Right forelimb (tissue), 1 donor: Measurements from ENCODE around the gene C22orf31.
"Not testable (repeated sequence)": the region's sequence is repeated elsewhere in the genome, so short reads cannot be mapped to it uniquely, and the experiment has no call there.

Experiments
- DNase-seq: peaks from one replicate; pipeline ENCODE4 v3.0.0-alpha.2; 2018

Gene C22orf31

DNA sequence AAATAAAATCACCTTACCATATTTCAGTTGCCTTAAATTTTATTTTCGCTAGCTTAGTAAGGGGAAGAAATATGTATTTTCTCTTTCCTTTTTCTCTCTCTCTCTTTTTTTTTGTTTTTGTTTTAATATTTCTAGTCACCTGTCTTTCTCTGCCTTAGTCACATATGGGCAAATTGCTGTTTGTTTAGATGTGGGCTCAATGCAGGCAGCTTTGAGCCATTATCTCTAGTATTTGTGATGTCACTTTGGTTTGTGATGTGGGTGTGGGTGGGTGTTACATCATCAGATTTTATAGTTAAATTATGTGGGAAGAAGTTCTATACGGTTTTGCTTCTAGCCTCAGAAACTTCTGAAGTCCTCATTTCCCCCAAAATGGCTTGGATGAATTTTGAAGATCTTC lies at the start of gene C22orf31:
C22orf31 (minus strand) TSS at position 59 of the 400 bp plus-strand sequence; CDS start at position 20, 39 bp downstream.
- DNase-seq, result no peak

DNA sequence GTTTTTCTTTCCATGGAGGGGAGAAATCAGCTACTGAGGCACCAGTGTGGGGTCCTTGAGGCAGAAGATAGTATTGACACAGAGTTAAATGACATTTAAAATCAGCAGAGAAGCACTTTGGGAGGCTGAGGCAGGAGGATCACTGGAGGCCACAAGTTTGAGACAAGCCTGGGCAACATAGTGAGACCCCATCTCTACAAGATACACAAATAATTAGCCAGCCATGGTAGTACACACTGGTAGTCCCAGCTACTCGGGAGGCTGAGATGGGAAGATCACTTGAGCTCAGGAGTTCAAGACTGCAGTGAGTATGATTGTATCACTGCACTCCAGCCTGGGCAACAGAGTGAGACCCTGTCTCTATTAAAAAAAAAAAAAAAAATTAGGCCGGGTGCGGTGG lies 49.3 kb upstream of the C22orf31 start:
- DNase-seq, result no peak

DNA sequence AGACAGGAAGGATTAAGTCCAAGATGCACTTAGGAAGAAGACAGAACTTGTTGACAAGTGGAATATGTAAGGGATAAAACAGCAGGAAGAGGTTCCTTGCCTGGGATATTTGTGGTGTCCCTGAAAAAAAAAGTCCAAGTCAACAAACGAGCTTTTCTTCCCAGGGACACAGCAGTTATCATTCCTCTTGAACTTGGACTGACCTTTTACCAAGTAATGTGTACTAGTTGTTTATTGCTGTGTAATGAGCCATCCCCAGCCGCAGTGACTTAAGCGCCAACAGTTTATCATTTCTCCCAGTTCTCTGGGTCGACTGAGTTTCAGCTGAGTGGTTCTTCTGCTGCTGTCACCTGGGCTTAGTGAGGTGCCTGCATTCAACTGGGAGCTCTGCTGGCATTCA lies 48.2 kb upstream of the C22orf31 start:
- DNase-seq, result no peak

DNA sequence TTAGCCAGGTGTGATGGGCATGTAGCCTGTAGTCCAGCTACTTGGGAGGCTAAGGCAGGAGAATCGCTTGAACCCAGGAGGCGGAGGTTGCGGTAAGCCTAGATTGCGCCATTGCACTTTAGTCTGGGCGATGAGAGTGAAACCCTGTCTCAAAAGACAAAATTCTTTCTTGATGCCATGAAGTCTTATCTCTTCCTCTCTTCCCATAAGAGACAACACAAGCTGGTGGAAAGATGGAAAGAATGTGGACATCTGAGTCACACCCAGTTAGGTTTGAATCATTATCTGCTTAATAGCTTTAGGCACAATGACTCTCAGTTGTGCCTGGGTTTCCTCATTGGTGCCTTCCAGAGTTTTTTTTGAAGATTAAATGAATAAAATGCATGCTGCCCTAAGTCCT lies 46.5 kb upstream of the C22orf31 start:
- no peak for DNase-seq

DNA sequence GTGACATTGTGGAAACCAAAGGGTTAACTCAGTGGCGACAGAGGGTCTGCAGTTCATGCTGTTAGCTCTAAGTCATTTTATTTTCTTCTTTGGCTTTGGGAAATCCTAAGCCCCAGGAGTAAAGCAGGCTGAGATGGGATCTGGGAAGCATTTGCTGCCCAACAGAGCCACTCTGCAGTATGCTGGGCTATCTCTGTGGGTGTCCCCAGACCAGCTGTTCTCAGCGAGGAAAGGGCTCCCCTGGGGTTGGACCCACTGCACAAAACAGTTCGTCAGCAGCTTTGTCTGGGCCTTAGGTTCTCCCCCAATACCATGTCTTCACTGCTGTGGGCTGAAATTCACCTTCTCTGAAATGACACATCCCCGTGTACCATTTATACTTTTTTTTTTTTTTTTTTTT lies 45.2 kb upstream of the C22orf31 start:
- no peak for DNase-seq

DNA sequence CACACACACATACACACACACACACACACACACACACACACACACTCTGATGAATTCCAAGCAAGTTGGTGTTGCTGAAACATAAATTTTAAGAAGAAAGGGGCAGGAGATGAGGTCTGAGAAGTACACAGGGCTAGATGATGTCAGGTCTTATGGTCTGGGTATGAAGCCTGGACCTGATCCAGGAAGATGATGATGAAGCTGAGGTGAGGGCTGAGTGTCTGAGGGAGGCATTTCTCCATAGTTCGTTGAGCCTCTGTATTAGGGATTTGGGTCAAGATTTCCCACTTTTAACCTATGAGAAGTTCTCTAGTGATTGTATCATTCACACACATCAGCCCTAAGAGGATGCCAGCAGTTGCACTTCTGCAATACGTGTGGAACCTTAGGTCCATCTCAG lies 43.8 kb upstream of the C22orf31 start:
- DNase-seq, result no peak

DNA sequence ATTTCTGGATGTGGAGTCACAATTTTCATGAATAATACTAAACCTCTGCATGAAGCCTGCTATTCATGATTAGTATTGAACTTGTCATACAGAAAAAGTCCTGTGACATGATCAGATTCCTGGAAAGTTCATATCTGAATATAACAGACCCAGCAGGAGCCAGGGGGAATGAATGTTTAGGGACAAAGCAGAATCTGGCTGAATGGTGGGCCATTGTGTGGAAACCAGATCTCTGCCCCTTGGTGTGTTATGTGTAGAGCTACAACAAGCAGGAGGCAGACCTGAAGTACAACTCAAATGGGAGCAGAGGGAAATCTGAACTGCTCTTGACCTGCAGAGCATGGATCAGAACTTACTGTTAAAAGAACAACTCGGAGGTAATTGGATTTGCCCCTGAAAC lies 41.5 kb upstream of the C22orf31 start:
- no peak for DNase-seq

DNA sequence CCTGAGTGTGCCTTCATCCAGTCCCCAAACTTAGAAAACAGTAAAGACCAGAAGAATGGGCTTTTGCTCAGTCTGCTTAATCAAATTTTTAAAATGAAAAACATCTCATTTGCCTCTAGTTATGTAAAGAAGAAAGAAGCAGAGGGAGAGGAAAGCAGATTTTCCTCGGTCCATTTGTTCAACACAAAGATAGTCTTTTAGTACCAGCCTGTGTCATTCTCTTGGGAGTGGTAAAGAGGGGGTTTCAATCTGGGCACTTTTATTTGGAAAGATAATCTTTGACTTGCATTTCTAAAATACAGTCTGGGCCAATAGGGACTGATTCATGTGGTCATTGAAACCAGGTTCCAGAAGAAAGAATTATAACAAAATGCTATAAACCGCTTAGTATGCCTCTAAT lies 40.7 kb upstream of the C22orf31 start:
- no peak for DNase-seq

DNA sequence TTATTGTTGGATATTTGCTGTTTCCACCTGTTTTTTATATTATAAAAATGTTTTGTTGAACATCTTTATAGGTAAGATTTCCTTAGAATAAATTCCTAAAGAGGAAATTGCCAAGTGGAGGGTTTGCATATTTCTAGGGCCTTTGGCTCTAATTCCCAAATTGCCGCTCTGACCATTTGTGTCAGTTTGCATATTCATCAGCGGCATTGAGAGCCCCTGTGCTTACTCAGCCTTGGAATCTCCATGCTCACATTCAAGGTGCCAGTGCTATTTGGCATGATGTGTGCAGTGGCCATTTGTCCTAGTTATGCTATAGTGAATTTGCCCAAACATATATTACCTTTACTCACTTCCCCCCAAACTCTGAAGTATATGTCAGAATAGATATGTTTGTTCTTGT lies 36.7 kb upstream of the C22orf31 start:
- DNase-seq, result no peak

DNA sequence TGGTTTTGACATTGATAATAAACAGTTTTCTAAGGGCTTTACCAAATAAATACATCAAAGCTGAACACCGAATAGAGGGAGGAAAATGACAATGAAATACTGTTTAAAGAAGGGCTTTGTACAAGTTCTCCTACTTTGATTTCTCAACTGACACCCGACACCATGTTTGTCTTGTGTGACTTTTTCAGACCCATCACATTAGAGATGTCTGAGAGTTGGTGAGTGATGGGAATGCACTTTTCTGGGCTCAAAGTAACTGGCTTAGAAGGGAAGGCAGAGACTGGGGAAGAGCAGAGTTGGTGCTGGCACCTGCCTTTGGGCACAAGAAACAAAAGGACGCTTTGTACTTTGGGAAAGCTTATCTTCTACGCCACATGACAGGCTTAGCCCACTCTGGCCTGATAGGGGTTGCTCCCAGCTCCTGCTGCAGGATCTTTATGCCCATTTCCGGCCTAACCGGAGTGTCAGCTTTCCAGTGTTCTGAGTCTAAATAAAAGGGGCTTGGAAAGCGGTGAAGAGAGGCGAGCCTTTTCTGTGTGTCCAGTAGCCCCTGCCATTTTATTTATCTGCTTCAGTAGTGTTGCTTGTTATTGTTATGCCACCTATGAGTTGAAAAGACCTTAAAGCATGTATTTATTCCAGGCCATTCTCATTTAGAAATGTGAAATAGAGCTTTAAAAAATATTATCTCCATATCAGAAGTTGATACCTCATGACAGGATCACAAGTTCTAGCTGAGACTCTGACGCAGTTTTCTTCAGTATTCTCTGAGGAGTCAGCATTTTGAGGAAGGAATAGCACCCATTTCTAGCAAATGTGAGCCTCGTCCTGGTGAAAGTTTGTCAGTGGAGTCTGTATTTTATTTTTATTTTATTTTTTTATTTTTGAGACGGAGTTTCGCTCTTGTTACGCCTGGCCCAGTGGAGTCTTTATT lies 35.4 kb upstream of the C22orf31 start:
- no peak for DNase-seq

DNA sequence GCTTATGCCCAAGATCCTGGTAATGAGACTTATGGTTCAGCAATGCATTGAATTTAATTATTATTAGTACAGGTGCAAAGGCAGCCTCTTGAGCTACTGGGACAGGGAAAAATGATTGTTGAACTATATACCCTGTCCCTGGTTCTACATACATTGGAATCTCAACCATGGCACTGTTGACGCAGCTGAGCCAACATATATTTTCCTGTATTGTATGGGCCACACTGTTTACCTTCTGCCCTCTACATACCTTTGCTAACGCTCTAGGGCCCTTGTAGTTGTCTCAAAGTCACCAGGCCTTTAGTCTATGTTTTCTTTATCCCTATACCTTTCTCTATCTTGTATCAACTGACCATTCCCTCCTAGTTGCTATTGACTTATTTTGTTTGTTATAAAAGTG lies 33.8 kb upstream of the C22orf31 start:
- DNase-seq, result no peak

DNA sequence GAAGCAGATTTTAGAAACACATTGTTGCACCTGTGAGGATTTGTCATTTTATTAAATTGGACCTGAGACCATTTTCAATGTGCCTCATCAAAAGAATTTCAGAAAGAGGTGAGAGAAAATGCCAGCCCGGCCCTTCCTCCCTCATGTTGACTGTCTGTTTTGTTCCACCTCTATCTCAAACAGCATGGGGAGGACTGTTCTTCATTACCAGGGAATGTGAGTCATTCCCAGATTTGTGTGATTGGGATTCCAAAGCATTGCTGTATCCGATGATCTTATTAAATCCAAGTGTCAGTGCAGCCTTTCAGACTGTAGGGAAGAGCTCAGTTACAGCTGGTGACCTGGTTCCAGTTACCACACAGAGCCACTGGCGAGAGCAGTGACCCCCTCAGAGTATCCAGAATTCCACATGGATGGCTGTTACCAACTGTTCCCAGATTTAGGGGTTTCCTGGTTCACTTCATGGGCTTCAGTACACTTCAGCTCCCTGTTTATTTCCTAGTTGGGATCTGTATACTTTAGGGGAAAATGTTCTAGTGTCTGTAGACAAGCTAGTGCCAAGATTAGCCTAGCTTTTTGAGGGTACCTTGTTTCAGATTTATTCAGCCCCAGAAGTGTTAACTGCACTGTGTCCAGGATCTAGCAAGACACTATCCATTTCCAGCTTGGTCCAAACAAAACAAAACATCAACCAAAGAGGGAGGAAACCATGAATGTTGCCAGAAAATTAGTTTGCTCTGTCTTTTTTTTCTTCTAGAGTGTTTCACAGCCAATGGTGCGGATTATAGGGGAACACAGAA lies 32.1 kb upstream of the C22orf31 start:
- no peak for DNase-seq

DNA sequence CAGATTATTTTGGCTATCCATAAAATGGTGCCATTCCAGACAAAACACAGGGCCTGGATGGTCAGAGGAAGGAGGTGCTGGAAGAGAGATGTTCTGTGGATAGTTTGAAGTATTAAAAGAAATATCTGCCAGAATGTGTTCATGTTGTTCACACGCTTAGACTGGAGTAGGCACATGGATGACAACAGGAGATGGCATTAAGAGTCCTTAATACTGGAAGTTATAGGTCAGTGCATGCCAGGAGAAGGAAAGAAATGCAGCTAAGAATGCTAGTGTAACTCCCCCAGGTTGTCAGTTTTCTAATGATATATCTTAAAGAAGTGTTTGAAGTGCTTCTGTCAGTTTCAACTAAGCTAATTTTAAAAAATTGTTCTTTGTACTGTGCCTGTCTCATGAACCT lies 31.4 kb upstream of the C22orf31 start:
- DNase-seq, result no peak

DNA sequence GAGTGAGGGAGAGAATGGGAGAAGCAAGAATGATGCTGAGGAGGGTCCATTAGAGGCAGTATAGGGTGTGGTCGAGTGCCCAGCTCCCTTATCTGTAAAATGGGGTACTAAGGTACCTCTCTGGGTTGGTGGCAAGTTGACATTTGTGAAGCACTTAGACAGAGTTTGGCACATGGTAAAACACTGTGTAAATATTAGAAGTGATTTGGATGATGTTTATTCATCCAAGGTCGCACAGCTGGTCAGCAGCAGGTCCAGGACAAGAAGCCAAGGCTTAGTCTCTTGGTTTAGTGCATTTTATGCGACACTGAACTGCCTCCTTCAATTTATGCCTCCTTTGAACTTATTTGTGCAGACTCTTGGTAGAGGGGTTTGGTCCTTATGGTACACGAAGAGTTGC lies 30.6 kb upstream of the C22orf31 start:
- DNase-seq, result no peak

DNA sequence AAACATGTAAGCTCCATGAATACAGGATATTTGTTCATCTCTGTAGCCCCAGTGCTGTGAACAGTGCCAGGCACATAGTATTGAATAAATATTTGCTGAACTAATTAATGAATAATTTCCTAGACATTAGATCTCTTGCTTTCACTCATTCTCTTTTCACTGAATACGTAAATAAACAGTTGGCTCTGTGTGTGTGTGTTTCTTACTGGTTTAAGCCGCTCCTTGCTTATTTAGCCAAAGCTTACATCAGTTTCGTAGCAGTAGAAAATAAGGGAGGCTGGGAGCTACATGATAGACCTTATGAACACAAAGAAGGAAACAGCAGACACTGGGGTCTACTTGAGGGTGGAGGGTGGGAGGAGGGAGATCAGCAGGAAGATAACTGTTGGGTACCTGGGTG lies 28.4 kb upstream of the C22orf31 start:
- DNase-seq, result no peak

DNA sequence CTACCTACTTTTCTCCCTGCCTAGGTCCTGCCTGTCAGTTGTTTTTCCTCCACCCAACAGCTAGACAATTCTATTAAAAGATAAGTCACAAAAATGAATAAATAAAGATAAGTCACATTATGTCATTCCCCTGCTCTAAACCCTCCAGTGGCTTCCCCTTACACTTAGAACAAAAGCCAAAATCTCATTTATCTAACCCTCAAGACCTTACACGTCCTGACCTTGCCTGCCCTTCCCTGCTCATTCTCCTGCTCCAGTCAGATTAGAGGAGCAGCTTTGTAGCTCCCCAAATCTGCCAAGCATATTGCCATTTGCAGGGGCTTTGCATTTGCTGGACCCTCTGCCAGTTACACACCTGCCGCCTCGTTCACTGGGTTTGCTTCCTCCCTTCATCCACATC lies 27.9 kb upstream of the C22orf31 start:
- no peak for DNase-seq

DNA sequence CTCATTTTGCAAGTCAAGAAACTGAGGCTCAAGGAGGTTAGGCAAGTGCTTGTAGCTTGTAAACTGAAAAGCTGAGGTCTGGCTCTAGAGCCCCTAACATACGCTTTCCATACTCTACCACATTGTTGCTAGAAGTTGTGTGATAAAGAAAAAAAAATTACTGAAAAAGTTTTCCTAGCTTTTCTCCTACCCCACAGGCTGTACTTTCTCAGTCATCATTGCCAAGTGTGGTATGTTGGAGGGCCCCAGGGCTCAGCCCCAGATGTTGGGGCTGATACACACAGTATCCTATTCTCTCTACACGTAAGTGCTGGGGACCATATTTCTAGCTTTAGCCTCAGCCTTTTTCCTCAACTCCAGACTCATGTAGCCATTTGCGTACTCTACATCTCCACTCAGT lies 27.2 kb upstream of the C22orf31 start:
- no peak for DNase-seq

DNA sequence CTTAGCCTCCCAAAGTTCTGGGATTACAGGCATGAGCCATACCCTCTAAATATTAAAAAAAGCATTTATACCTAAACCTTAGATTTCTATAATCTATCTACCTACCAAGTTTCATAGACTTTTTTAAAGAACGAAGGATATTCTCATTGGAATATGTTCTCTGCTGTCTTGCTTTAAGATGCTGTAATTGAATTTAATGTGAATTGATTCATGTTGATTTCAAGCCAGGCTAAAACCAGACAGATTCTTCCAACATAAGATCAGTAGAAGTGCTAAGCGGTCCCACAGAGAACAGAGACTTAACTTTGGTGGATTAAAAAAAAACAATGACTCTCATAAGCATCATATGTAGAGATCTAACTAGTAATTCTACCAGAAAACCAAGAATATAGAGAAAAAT lies 25.4 kb upstream of the C22orf31 start:
- no peak for DNase-seq

DNA sequence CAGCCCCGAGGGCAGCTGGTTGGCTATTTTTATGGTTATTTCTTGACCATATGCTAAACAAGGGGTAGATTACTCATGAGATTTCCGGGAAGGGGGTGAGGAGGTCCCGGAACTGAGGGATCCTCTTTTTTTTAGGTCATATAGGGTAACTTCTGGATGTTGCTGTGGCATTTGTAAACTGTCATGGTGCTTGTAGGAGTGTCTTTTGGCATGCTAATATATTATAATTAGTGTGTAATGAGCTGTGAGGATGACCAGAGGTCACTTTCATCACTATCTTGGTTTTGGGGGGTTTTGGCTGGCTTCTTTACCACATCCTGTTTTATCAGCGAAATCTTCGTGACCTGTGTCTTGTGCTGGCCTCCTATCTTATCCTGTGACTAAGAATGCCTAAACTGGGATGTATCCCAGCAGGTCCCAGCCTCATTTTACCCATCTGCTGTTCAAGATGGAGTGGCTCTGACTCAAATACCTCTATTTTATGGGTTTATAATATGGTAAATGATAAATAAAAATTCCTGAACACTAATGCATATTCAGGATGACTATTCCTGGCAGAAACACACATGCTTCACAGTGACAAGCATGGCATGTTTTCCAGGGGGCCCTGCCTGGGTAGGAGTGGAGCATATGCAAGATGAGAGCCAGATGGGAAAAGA lies 22.4 kb upstream of the C22orf31 start:
- DNase-seq, result no peak

DNA sequence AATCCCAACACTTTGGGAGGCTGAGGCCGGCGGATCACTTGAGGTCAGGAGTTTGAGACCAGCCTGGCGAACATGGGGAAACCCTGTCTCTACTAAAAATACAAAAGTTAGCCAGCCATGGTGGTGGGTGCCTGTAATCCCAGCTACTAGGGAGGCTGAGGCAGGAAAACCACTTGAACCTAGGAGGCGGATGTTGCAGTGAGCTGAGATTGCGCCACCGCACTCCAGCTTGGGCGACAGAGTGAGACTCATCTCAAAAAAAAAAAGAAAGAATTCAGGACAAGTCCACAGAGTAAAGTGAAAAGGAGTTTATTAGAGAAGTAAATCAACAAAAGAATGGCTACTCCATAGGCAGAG lies 21.9 kb upstream of the C22orf31 start:
- DNase-seq, result not testable (repeated sequence)

DNA sequence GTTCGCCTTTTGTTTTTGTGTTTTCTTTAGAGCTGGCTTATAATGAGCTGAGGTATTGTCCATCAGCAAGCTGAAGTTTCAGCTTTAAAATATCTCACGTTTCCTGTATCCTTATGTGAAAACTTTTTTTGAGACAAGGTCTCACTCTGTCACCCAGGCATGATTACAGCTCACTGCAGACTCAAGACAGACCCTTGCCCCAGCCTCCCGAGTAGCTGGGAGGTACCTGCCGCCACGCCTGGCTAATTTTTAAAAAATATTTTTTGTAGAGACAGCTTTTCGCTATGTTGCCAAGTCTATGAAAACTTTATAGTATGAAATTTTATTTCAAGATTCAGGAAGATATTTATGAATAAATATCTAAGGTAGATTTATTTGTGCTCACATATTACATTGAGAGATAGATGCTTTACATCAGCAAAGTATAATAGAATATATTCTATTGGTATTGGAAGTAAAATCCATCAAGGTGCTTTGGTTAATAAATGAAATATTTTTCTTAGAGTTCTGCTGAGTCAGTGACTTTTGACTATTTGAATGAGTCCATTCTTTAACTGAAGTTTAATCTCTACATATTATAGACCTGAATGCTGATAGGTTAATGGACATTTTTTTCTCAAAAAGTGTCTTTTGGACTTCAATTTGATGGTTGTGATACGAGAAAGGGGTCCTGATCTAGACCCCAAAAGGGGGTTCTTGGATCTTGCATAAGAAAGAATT lies 21.4 kb upstream of the C22orf31 start:
- DNase-seq, result no peak

DNA sequence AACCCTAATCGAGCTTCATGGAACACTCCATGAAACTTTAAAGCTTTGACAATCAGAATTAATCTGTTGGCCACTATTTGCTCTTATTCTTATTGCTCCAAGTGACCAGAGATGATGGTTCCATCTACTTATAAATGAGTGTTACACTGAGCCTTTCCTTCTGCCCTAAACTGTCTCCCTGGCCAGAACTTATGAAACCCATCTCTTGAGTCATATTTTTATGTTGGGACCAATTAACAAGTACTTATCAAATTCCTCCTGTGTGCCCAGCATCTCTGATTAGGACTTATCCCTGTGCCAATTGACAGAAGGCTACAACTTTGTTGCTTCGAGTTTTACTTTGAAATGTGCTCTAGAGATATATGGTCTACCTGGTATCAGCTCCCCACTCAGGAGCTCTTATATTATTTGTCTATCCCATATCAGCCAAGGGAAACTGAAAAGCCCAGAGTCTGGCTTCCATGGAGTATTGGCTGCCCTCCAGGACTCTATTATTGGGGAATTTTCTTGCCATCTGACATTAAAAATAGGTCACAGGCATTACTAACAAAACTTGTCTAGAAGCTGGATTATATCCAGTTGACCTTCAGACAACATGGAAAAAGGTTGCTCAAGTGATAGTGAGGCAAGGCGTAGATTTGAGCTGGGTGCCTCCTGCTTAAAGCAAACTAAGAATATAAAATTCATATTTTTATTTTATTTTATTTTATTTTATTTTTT lies 20.0 kb upstream of the C22orf31 start:
- DNase-seq, result no peak
